Esophagus muscularis mucosa (tissue), 4 donors: Measurements from ENCODE around the gene PSAP. TPM values are rescaled to one million over a fixed set of nuclear protein-coding genes. Genes with fewer than 3 reads are reported as not detected.
A peak's percentile ranks its signal among the peaks of the same experiment; 100 is the strongest.

ENCODE experiments used
- DNase-seq: peaks from one replicate; pipeline ENCODE4 v3.0.0-alpha.2; 2017; ENCODE audit errors: extremely low spot score
- H3K27ac ChIP-seq, 4 donors: fragments of 200-600 bp; sonication (generic); replicated peaks in 1 of 4; 1 replicate in 3 of 4; 2 replicates in 1 of 4; pipeline ENCODE4 v1.5.1; 2016 to 2019; ENCODE audit warnings: mild to moderate bottlenecking in 1 of 4
- H3K27me3 ChIP-seq, 4 donors: fragments of 200-600 bp; sonication (generic); one replicate each; pipeline versions ENCODE4 v1.5.1 to v1.6.0; 2016 to 2019
- H3K36me3 ChIP-seq, 4 donors: fragments of 200-600 bp; sonication (generic); one replicate each; pipeline ENCODE4 v1.5.1; 2016 to 2019
- H3K4me1 ChIP-seq, 4 donors: fragments of 200-600 bp; sonication (generic); one replicate each; pipeline ENCODE4 v1.5.1; 2016 to 2019
- H3K4me3 ChIP-seq, 4 donors: fragments of 200-600 bp; sonication (generic); 1 replicate in 2 of 4; 2 replicates in 2 of 4; pipeline ENCODE4 v1.5.1; 2016 to 2019; ENCODE audit warnings: mild to moderate bottlenecking in 4 of 4, moderate library complexity in 1 of 4
- H3K9me3 ChIP-seq, 4 donors: fragments of 200-600 bp; sonication (generic); 1 replicate in 3 of 4; 2 replicates in 1 of 4; pipeline ENCODE4 v1.5.1; 2016 to 2019
- EP300 ChIP-seq: sonication (generic); formaldehyde crosslinking; IDR thresholded peaks from one replicate; pipeline ENCODE4 v1.6.1; 2017; ENCODE audit warnings: antibody characterized with exemption
- POLR2A ChIP-seq: fragments of 450-650 bp; IDR thresholded peaks from one replicate; pipeline ENCODE4 v1.6.1; 2017; ENCODE audit warnings: antibody characterized with exemption, moderate library complexity, mild to moderate bottlenecking, low read depth
- POLR2AphosphoS5 ChIP-seq, 2 donors: sonication (generic); formaldehyde crosslinking; IDR thresholded peaks; one replicate each; pipeline ENCODE4 v1.6.1; 2017; ENCODE audit warnings: antibody characterized with exemption in 2 of 2
- WGBS: methylation state at CpG from one replicate; pipeline ENCODE4 v1.1.5; 2018; 5-methylcytosine and 5-hydroxymethylcytosine counted together
- intact Hi-C: fragments of 100-400 bp; cut with DNase I; formaldehyde crosslinking; loops from one replicate; pipeline ENCODE4 v1.15.1; 2023
- total RNA-seq, 4 donors: library from RNA; depleted of rRNA; stranded (reverse); fragments of >200 nt; gene quantifications; one replicate each; pipeline versions ENCODE4 v1.1.0 to v1.2.1, GENCODE V29; 2016
- TF ChIP-seq, protein P1 (sequence below), 3 experiments: fragments of 200-600 bp in 2 of 3; fragments of 450-650 bp in 1 of 3; sonication (generic) in 2 of 3; IDR thresholded peaks; one replicate each; pipeline ENCODE4 v1.5.1; 2017 to 2019; ENCODE audit warnings: antibody characterized with exemption in 3 of 3, mild to moderate bottlenecking in 2 of 3, moderate library complexity in 1 of 3

The PSAP gene
- total RNA-seq, 4 donors from 2014 or later = 537 to 740 (median 698) TPM

DNA sequence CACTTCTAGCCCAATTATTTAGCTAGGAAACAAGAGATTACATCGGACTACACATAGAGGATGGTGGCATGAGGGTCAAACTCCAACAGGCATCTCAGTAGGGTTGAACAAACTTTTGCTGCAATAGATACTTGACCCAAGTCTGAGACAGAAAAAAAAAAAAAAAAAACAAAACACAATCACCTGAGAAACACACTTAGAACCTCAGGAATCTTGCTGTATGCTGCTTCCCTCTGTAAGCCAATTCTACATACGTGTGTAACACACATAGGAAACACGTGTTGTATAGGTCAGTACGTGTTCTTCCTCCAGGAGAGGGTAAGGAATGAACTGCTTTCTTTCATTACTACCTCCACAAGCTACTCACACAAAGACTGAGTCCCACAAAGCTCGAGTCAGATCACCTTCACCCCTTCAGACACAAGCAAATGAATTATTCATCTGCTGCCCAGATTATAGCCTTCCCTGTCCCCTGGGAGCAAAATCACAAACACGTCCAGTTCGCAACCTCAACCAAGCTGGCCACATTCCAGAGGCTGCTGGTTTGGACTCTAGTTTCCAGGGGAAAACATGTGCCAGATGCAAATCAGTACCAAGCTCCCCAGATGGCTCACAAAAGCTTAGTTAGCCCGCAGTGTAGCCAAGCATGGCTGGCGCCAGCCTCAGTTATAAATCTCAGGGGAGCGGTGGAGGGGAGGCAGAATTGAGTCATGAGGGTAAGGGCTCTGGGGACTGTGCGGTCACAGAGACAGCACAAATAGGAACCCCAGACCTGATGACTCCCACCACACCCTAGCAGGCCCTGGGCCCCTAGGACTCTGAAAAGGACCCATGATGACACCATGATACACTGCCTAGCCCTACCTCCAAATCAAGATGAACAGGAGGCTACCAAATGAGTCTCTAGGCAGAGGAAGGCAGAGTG is 15.1 kb downstream of the PSAP start:
- Histone ChIP-seq H3K36me3 (peaks cover 8 to 34% (median 25%) of the 10 kb centered on the region in 4 donors), H3K9me3 (no peaks in the 10 kb centered on the region), H3K27me3 (no peaks in the 10 kb centered on the region), H3K4me3 (peak overlapping the region in 2 of 4 donors; percentile 1 to 3), H3K4me1 (peaks cover 62 to 93% (median 81%) of the 10 kb centered on the region in 4 donors), H3K27ac (peak overlapping the region; percentile 63 to 76 (median 72))
- intact Hi-C loops = no loop called here
- WGBS = 35% methylated on average over 10 of the region's 11 CpGs
- no peak for DNase-seq
- TF ChIP-seq POLR2A (no peak), POLR2AphosphoS5 (IDR thresholded peaks at IDR 0.05) (no peak), EP300 (no peak)
- TF ChIP-seq, protein P1, sequence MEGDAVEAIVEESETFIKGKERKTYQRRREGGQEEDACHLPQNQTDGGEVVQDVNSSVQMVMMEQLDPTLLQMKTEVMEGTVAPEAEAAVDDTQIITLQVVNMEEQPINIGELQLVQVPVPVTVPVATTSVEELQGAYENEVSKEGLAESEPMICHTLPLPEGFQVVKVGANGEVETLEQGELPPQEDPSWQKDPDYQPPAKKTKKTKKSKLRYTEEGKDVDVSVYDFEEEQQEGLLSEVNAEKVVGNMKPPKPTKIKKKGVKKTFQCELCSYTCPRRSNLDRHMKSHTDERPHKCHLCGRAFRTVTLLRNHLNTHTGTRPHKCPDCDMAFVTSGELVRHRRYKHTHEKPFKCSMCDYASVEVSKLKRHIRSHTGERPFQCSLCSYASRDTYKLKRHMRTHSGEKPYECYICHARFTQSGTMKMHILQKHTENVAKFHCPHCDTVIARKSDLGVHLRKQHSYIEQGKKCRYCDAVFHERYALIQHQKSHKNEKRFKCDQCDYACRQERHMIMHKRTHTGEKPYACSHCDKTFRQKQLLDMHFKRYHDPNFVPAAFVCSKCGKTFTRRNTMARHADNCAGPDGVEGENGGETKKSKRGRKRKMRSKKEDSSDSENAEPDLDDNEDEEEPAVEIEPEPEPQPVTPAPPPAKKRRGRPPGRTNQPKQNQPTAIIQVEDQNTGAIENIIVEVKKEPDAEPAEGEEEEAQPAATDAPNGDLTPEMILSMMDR (IDR thresholded peaks at IDR 0.05) = no peak

DNA sequence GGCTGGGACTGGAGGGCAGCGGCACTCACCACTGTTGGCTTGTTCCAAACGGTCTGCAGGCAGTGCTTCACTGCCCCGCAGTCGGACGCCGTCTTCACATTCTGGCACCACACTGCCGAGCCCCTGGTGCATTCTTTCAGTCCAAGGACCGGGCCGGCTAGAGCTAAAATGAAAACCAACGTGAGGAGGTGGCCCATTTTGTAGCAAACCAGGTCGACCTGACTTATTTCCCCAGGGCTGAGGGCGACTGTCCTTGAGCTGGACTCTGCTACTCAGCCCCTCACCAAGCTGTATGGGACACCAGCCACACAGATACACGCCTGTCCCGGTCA is 16.7 kb downstream of the PSAP start:
- no peak for DNase-seq
- no peak overlapping the region for H3K27ac ChIP-seq
- no peaks in the 10 kb centered on the region for H3K9me3 ChIP-seq
- WGBS = 90% methylated on average over 9 of the region's 14 CpGs
- H3K4me1 ChIP-seq = peaks cover 47 to 86% (median 66%) of the 10 kb centered on the region in 4 donors
- H3K36me3 ChIP-seq = peaks cover 24 to 51% (median 42%) of the 10 kb centered on the region in 4 donors
- intact Hi-C loops = no loop called here
- TF ChIP-seq POLR2A (no peak), EP300 (no peak), POLR2AphosphoS5 (IDR thresholded peaks at IDR 0.05) (no peak)
- TF ChIP-seq, protein P1 (IDR thresholded peaks at IDR 0.05) = no peak
- H3K4me3 ChIP-seq = no peak overlapping the region
- H3K27me3 ChIP-seq = no peaks in the 10 kb centered on the region

DNA sequence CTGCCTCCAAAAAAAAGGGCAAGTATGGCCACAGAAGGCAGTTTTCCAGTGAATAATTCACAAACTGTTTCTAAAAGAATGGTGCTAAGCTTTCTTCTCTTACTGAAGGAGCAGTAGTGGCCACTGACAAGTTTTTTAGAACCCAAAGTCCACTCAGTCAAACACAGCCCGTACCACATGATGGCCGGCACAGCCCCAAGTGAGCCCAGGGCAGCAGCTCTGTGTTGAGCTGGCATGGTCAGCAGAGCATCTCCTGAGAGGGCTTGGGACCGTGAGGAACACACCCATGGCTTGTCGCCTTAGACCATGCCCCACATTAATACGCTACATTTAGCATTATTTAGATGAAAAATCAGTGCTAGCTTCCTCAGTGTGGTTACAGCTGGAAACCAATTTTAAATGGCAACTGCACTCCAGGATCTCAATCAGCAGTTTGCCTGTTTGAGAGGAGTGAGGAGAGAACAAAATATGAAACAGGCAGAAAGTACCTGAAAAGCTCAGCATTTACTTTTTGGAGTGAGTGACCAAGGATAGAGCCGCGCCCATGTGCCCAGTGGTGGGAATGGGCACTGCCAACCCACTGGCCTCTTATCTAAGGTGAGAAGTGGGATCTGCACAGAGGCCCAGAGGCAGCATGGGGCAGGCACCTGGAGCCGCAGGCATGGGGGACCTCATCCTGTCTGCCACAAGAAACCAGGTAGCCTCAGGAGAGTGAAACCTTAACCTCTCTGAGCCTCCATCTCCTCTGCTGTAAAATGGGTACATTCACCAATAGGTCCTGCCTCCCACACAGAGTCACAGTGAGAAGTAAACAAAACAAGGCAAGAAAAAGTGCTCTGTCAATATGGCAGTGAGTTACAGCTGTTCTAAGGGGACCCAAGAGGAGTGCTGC is 17.4 kb downstream of the PSAP start:
- DNase-seq = no peak
- intact Hi-C loops = no loop called here
- TF ChIP-seq POLR2A = no peak
- peaks cover 42 to 80% (median 59%) of the 10 kb centered on the region in 4 donors for H3K4me1 ChIP-seq
- no peaks in the 10 kb centered on the region for H3K27me3 ChIP-seq
- 89% methylated on average over 6 of the region's 8 CpGs for WGBS
- H3K4me3 ChIP-seq = no peak overlapping the region
- peaks cover 30 to 57% (median 48%) of the 10 kb centered on the region in 4 donors for H3K36me3 ChIP-seq
- H3K9me3 ChIP-seq = no peaks in the 10 kb centered on the region
- H3K27ac ChIP-seq = peak overlapping the region in 1 of 4 donors; percentile 32

DNA sequence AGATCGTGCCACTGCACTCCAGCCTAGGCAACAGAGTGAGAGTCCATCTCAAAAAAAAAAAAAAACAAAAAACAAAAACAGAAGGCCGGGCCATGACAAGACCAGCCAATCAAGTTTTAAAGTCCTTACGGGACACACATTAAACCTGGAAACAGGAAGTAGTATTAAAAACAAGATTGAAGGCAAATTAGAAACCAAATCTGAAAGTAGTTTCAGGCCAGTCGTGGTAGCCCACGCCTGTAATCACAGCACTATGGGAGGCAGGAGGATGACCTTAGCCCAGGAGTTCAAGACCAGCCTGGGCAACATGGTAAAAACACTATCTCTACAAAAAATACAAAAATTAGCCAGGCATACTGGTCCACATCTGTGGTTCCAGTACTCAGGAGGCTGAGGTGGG is 18.1 kb downstream of the PSAP start:
- intact Hi-C loops = no loop called here
- peaks cover 34 to 72% (median 52%) of the 10 kb centered on the region in 4 donors for H3K4me1 ChIP-seq

More for the DNA sequence above, 18.1 kb downstream of the PSAP start:
- WGBS = 87% methylated on average over 4 of the region's 5 CpGs
- no peak for DNase-seq
- TF ChIP-seq POLR2AphosphoS5 (IDR thresholded peaks at IDR 0.05) (no peak), EP300 (no peak), POLR2A (no peak)
- TF ChIP-seq, protein P1 (IDR thresholded peaks at IDR 0.05) = no peak
- no peak overlapping the region for H3K4me3 ChIP-seq
- H3K27ac ChIP-seq = peak overlapping the region in 1 of 4 donors; percentile 32
- no peaks in the 10 kb centered on the region for H3K9me3 ChIP-seq
- peaks cover 38 to 64% (median 55%) of the 10 kb centered on the region in 4 donors for H3K36me3 ChIP-seq
- no peaks in the 10 kb centered on the region for H3K27me3 ChIP-seq
